Chondrocyte (in vitro differentiated cells): ENCODE results near the gene IL1RAPL1. TPM values are rescaled to one million over a fixed set of nuclear protein-coding genes. Genes with fewer than 3 reads are reported as not detected.

ENCODE experiments used
- DNase-seq: peaks from one replicate; pipeline ENCODE4 v3.0.0; 2021; ENCODE audit warnings: mixed read lengths, low spot score
- H3K27ac Mint-ChIP-seq: one replicate; pipeline ENCODE4 v1.8.0; 2021; ENCODE audit warnings: mild to moderate bottlenecking, moderate library complexity, mixed read lengths; ENCODE audit not compliant: unreplicated experiment
- H3K27me3 Mint-ChIP-seq: 2 replicates; pipeline ENCODE4 v1.8.0; 2021; ENCODE audit warnings: low read depth, mixed read lengths
- H3K36me3 Mint-ChIP-seq: 2 replicates; pipeline ENCODE4 v1.8.0; 2021; ENCODE audit warnings: low read depth, mixed read lengths
- H3K4me1 Mint-ChIP-seq: 2 replicates; pipeline ENCODE4 v1.8.0; 2021; ENCODE audit warnings: low read depth, mild to moderate bottlenecking, mixed read lengths
- H3K4me3 Mint-ChIP-seq: one replicate; pipeline ENCODE4 v1.8.0; 2021; ENCODE audit warnings: mild to moderate bottlenecking, moderate library complexity, mixed read lengths; ENCODE audit not compliant: unreplicated experiment
- H3K9me3 Mint-ChIP-seq: 2 replicates; pipeline ENCODE4 v1.8.0; 2021; ENCODE audit warnings: low read depth, mixed read lengths
- total RNA-seq: library from RNA; stranded (reverse); gene quantifications from 3 replicates; pipeline ENCODE4 v1.2.1, GENCODE V29; 2021
- TF ChIP-seq, protein P1 (sequence below): fragments of 200-600 bp; sonication (generic); IDR thresholded peaks from 2 replicates; pipeline ENCODE4 v1.5.0; 2021; ENCODE audit warnings: antibody characterized with exemption, mild to moderate bottlenecking, moderate library complexity

The IL1RAPL1 gene
- total RNA-seq, 1 donor from 2014 or later = not detected

DNA sequence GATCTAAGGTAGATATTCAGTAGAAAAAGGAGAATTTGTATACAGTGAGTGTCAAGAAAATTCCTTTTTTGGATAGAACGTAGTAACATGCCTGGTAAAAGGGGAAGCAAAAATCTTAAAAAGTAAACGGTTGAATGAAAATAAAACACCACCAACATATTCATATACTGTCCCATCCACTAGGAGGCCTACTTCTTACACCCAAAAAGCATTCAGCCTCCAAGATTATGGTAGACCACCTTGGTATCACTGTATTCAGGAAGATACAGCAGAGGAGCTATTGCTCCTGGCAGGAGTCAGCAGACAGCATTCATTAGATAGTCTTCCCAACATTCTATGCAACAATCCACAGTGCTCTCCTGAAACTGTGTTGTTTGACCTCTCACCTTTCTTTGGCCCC lies 1353.5 kb downstream of the IL1RAPL1 start:
- no peaks in the 10 kb centered on the region for H3K4me1 Mint-ChIP-seq
- no peaks in the 10 kb centered on the region for H3K9me3 Mint-ChIP-seq
- DNase-seq = no peak
- H3K27ac Mint-ChIP-seq = no peak overlapping the region
- H3K36me3 Mint-ChIP-seq = no peaks in the 10 kb centered on the region
- TF ChIP-seq, protein P1, sequence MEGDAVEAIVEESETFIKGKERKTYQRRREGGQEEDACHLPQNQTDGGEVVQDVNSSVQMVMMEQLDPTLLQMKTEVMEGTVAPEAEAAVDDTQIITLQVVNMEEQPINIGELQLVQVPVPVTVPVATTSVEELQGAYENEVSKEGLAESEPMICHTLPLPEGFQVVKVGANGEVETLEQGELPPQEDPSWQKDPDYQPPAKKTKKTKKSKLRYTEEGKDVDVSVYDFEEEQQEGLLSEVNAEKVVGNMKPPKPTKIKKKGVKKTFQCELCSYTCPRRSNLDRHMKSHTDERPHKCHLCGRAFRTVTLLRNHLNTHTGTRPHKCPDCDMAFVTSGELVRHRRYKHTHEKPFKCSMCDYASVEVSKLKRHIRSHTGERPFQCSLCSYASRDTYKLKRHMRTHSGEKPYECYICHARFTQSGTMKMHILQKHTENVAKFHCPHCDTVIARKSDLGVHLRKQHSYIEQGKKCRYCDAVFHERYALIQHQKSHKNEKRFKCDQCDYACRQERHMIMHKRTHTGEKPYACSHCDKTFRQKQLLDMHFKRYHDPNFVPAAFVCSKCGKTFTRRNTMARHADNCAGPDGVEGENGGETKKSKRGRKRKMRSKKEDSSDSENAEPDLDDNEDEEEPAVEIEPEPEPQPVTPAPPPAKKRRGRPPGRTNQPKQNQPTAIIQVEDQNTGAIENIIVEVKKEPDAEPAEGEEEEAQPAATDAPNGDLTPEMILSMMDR = no peak
- H3K27me3 Mint-ChIP-seq = peaks cover 5% of the 10 kb centered on the region
- no peak overlapping the region for H3K4me3 Mint-ChIP-seq

DNA sequence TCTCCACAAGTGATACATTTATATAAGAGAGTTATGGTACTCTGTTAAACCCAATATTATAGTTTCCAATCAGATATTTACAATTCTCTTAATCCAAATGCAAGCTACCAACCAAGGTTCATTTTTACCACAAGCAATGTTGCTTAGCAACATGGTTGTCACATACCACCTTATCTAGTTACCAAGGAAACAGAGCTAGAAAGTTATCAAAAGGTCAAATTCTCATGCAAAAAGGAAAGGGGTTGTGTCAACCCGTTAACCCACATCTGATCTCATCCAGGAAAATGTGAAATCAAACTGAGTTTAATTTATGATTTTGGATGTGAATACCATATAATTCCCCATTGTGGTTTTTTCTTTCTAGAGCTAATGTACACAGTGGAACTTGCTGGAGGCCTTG lies 1354.0 kb downstream of the IL1RAPL1 start:
- H3K4me1 Mint-ChIP-seq = no peaks in the 10 kb centered on the region
- H3K27ac Mint-ChIP-seq = no peak overlapping the region
- no peak overlapping the region for H3K4me3 Mint-ChIP-seq
- TF ChIP-seq, protein P1 = no peak
- no peak for DNase-seq
- H3K27me3 Mint-ChIP-seq = peaks cover 3% of the 10 kb centered on the region
- no peaks in the 10 kb centered on the region for H3K36me3 Mint-ChIP-seq
- H3K9me3 Mint-ChIP-seq = no peaks in the 10 kb centered on the region

DNA sequence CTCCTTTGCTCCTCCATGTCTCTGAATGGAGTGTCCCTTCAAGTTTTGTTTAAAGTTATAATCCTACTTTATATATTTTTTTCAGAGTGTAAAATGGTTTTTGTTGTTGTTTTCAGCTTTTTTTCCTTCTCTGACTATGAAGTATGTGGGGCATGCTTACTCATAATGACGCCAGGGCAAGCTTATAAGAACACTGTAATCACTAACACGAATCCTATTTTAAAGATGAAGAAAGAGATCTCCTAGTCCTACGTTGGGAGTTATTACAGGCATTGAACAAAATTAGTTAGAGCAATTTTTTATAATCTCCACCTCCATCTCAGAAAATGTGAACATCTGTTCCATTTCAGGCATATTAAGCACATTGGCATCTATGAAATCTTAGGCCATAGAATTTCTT lies 1360.0 kb downstream of the IL1RAPL1 start:
- H3K9me3 Mint-ChIP-seq = no peaks in the 10 kb centered on the region

DNA sequence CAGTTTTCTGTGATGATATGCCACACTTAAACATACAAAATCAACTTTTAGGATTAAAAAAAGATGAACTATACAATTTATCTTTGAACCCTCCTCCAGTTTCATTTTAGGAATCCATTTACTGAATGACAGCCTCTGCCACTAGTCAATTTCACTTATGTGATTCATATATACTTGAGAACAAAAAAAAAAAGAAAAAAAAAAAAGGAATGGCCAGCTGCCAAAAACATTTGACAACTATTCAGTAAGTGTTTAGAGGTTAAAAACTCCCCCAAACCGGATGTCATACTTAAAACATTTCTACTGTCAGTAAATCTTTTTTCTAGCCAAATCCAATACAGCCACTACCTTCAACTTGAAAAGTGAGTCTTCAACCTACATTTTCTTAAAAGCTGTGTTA lies 1361.4 kb downstream of the IL1RAPL1 start:
- Mint-ChIP-seq H3K36me3 (no peaks in the 10 kb centered on the region), H3K4me1 (no peaks in the 10 kb centered on the region), H3K27me3 (peaks cover 1% of the 10 kb centered on the region), H3K4me3 (no peak overlapping the region), H3K27ac (no peak overlapping the region), H3K9me3 (no peaks in the 10 kb centered on the region)
- TF ChIP-seq, protein P1 = no peak
- DNase-seq = no peak

More for the DNA sequence above, 1360.0 kb downstream of the IL1RAPL1 start:
- no peak for DNase-seq
- Mint-ChIP-seq H3K27ac (no peak overlapping the region), H3K36me3 (no peaks in the 10 kb centered on the region), H3K4me1 (no peaks in the 10 kb centered on the region), H3K27me3 (peaks cover 1% of the 10 kb centered on the region), H3K4me3 (no peak overlapping the region)
- TF ChIP-seq, protein P1 = no peak

DNA sequence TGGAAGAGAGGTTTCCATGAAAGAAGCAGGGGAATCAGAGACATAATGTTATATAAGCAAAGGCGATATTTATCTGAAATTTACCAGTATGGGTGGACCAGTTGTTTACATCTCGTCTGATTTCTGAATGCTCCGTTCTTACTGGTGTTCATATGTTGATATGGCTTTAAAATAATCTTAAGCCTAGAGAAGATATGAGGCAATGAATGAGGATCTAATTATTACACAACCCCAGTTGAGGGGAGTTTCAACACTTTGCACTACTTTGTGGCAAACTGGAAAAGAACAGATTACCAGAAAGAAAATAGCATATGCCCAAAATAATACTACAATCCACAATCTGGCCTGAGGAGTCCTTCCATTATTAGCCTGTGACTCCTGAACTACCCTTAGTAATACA lies 1364.8 kb downstream of the IL1RAPL1 start:
- peaks cover 2% of the 10 kb centered on the region for H3K9me3 Mint-ChIP-seq
- TF ChIP-seq, protein P1 = no peak
- H3K27me3 Mint-ChIP-seq = peaks cover 1% of the 10 kb centered on the region
- no peak for DNase-seq
- no peaks in the 10 kb centered on the region for H3K4me1 Mint-ChIP-seq
- no peak overlapping the region for H3K27ac Mint-ChIP-seq
- no peak overlapping the region for H3K4me3 Mint-ChIP-seq
- no peaks in the 10 kb centered on the region for H3K36me3 Mint-ChIP-seq
